ENCODE measurements around the gene AP3S2. TPM values are rescaled to one million over a fixed set of nuclear protein-coding genes. Genes with fewer than 3 reads are reported as not detected.

AP3S2 gene
- polyA plus RNA-seq, 1 donor = 25.4 TPM

DNA sequence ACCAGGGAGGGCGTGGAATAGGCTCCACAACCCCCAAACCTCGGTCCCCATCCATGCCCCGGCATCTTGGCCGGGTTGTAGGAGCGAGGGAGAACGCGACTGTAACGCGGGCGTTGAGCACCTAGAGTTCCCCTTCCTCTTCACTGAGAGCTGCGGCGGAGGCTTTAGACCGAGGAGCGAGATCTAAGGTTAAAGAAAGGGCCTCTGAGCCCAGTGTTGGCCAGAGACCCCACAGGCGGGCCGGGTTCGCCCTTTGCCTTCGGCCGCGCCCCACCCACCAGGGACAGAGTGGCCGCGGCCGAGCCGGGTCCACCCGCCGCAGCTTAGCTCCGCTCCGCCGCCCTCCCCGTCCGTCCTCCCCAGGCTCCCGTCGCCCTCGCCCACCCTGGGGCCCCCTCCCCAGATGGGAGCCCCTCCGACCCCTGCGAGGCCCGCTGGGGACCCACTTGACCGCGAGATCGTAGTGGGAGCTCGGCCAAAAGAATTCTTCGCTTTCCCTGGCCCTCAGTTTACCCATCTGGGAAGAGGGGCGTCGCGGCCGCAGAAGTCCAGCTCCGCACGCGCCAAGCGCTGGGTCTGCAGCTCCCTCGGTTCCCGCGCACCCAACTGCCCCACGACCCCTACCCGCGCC, 79.6 kb downstream of the AP3S2 start:
- no peak for DNase-seq (ENCODE audit: low read depth)

DNA sequence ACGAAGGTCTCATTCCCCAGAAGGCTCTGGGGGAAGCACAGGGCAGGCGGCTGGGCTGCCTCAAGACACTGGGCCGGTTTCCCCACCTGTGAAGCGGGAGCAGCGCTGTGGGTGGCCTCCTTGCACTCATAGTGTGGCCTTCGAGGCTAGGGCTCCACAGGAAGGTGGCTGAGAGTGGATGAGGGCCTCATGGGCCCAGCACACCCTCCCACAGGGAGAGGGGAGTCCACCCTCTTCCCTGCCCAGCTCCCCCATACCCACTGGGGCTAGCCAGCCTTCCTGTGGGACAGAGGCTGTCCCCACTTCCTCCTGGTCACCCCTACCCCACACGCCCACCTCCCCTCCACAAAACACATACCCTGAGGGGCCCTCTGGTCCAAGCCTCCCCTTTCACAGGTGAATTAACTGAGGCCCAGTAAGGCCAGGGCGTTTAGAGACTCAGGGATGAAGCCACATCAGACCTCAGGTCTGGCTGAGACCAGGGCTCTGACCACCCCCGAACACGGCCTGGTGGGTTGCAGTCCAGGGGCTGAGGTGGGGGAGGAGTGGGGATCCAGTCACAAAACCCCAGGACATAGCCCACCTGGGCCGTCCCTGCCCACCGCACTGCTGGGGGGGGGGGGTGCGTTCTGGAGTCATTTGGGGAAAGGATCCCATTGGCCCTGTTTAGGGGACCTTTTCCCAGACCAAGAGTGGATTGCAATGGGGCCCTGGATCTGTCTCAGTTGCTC, 80.2 kb downstream of the AP3S2 start:
- no peak for DNase-seq (ENCODE audit: low read depth)

DNA sequence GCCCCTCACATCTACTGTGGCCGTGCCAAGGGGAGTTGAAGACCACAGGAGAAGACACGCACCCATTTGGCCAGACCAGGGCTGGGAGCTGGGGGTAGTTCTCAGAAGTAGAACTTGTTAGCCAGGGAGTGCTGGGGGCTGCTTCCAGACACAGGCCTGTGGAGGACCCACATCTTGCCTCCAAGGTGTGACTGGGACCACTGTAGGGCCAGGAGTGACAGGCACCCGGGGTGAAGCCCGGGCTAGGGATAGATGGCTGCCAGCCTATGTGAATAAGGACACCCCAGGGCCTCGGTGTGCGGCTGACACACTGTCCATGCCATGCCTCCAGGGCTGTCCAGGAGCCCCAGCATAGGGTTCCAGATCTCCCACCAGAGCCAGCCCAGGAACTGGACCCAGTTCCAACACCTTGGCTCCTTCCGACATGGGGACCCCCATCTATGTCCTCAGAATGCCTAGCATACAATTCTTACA, 80.9 kb downstream of the AP3S2 start:
- no peak for DNase-seq (ENCODE audit: low read depth)

GRCh38 chr15:89812011-89812846, 81.6 kb downstream of the AP3S2 start:
- no peak for DNase-seq (ENCODE audit: low read depth)

DNA sequence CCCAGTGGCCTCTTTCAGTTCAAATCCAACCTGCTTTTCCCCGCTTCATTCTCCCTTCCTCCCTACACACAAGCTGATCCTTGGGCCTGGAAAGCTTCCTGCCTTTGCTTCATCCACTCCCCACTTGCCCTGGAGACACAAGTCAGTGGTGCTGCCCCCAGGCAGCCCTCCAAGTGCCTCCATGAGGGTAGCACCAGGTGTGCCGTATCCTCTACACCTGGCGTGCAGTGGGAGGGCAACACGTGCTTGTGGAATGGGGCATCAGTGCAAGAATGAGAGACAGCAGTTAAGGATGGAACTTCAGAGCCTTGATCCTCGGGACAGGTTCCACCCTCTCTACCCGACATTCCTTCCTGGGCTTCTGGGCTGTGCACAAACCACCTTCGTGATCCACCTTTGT, 83.0 kb downstream of the AP3S2 start:
- DNase-seq (ENCODE audit: low read depth) = no peak

GRCh38 chr15:89809787-89810148, 84.0 kb downstream of the AP3S2 start:
- DNase-seq (ENCODE audit: low read depth) = no peak

DNA sequence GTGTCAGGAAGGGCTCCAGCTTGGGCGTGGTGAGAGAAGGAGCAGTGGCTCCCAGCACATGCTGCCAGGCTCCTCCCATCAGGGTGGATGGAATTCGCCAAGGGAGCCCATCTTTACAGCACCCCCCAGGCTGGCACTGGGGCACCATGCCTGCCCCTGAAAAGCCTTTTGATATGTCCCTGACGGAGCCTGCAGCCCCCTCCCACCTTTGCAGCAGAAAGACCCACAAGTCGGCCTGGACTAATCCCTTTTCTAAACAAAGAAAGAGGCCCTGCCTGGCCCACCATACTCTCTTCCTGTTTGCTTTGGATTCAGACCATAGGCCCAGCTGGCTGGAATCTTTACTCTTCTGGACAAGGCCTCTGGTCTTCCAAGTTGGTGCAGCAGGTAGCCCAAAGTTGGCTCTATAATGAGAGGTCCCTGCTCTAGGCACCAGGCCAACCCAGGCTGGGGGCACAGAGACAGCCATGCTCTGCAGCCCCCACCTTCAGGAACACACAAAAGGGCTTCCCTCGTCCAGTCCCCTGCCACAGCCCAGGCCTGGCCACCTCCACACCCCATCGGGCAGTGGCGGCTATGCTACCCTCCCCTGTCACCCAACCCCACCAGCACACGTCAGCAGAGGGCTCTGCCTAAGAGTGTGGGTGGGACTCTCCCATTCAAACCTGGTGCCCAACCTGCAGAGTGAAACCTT, 84.6 kb downstream of the AP3S2 start:
- no peak for DNase-seq (ENCODE audit: low read depth)

GRCh38 chr15:89808160-89808870, 85.5 kb downstream of the AP3S2 start:
- DNase-seq (ENCODE audit: low read depth) = no peak

DNA sequence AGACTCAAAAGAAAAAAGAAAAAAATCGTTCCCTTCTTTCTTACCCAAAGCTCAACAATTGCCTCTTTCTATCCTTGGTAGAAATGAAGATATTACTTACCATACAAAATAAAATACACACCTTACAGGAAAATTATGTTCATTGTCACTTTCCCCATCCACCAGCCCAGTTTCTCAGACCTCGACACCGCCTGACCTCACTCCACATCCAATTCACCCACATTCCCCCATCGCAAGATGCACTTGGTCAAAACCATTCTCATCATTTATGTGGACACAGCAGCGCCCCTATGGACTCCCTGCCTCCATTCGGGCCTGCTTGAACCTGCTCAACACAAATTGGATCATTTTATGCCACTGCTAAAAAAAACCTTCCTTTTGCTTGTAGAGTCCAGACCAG, 86.1 kb downstream of the AP3S2 start:
- no peak for DNase-seq (ENCODE audit: low read depth)

DNA sequence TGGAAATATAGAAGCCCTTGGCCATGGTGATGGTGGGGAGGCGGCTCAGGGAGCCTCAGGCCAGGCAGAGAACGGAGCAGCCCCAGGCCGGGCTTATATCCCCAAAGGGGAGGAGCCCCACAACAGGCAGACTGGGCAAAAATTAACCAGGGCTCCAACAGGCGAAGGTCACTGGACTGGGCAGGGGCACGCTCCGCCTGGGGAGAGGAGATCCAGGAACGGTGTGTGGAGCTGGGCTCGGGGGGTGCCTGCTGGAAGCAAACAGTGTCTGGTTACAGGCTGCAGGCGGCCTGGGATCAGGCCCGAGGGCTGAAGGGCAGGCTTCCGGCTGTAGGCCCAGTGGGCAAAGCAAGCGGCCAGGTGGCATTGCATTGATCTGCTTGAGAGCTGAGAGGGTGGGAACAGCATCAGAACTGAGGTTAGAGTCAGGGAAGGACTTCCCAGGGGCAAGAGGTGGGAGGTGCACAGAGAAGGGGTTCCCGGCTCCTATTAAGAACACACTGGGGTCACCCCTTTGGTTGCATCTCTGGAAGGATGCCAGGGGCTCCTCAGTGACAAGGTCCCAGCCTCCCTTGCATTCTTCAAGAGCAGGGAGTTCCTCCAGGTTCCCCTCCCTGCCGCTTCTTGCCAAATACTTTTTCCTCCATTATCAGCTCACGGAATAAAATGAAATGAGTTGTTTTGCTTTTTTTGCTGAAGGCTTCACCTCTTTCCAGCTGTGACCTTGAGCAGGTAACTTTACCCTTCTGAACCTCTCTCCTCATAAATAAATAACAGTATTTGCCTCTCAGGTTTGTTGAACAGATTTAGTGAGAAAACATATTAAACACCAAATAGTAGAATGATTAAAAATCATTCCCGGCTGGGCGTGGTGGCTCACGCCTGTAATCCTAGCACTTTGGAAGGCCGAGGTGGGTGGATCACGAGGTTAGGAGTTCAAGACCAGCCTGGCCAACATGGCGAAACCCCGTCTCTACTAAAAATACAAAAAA, 86.9 kb downstream of the AP3S2 start:
- DNase-seq (ENCODE audit: low read depth) = no peak

DNA sequence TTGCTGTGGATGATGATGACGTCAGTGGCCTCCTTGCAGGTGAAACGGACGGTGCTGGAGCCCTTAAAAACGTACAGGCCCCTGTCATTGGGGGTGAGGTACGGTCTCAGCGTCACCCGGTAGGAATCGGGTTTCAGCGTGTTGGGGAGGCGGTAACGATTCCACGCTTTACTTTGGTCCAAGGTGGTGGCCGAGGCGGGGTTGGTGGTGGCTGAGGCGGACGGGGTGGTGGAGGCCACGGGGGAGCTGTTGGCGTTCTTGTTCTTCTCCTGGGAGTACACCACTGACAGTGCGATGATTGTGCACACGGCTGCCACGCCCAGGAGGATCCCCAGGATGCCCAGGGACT, 87.6 kb downstream of the AP3S2 start:
- DNase-seq (ENCODE audit: low read depth) = no peak

DNA sequence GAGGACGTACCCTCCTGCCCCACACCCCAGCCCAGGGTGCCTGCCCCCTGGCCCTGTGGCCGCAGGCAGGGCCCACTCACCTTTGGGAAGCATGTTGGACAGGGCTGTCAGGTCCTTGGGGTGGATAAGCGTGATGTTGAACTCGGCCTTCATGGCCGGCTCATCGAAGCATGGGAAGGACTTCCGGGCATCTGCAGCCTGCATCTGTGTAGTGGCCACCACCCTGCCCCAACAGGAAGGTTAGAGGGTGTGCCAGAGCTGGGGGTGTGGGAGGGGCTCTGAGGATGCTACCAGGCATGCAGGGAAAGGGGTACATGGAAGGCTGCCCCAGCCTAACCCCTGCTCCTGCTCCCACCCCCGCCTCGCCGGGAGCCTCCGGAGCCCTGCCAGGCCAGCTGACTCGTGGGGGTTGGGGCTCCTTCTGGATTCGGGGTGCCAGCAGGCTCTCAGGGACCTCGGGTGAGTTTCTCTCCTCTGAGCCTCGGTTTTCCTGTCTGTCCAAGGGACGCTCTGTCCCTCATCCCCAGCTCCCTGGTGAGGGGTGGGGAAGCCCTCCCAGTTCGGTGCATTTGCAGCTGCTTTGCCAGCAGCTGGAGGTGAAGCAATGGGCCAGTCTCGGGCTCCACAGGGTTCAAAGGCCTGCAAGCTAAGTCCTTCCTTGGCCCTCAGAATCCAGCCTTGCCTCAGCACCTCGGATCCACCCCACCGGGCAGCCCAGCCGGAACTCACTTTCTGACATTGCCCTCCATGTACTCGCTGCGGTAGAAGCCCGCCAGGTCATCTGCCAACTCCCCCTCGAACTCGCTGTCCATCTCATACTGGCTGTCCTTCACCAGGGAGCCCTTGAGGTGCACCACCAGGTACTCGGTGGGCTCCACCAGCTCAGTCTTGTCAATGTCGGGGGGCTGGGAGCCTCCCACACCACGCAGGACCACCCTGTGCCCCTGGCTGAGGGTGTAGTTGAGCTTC, 88.3 kb downstream of the AP3S2 start:
- no peak for DNase-seq (ENCODE audit: low read depth)

GRCh38 chr15:89803941-89804800, 89.6 kb downstream of the AP3S2 start:
- no peak for DNase-seq (ENCODE audit: low read depth)

GRCh38 chr15:89802986-89803824, 90.6 kb downstream of the AP3S2 start:
- no peak for DNase-seq (ENCODE audit: low read depth)

GRCh38 chr15:89802231-89802928, 91.4 kb downstream of the AP3S2 start:
- DNase-seq (ENCODE audit: low read depth) = no peak

GRCh38 chr15:89801471-89802195, 92.2 kb downstream of the AP3S2 start:
- no peak for DNase-seq (ENCODE audit: low read depth)

Data from forelimb muscle (tissue), 1 donor.